ENCODE measurements around the gene SORBS1.

SORBS1 gene

GRCh38 chr10:95279042-95279820, 281.9 kb downstream of the SORBS1 start:
- no peaks in the 10 kb centered on the region for H3K36me3 ChIP-seq
- H3K27ac ChIP-seq = peak overlapping the region; percentile 75 to 81
- peaks cover 0 to 95% (median 64%) of the 10 kb centered on the region in 4 donors for H3K4me1 ChIP-seq
- DNase-seq = no peak
- H3K4me3 ChIP-seq = no peak overlapping the region
- intact Hi-C loops (cut with DNase I; ENCODE audit: low total_unique reads) = no loop called here
- no peaks in the 10 kb centered on the region for H3K27me3 ChIP-seq
- TF ChIP-seq, protein P1, sequence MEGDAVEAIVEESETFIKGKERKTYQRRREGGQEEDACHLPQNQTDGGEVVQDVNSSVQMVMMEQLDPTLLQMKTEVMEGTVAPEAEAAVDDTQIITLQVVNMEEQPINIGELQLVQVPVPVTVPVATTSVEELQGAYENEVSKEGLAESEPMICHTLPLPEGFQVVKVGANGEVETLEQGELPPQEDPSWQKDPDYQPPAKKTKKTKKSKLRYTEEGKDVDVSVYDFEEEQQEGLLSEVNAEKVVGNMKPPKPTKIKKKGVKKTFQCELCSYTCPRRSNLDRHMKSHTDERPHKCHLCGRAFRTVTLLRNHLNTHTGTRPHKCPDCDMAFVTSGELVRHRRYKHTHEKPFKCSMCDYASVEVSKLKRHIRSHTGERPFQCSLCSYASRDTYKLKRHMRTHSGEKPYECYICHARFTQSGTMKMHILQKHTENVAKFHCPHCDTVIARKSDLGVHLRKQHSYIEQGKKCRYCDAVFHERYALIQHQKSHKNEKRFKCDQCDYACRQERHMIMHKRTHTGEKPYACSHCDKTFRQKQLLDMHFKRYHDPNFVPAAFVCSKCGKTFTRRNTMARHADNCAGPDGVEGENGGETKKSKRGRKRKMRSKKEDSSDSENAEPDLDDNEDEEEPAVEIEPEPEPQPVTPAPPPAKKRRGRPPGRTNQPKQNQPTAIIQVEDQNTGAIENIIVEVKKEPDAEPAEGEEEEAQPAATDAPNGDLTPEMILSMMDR (IDR thresholded peaks at IDR 0.05) = no peak
- H3K9me3 ChIP-seq = no peaks in the 10 kb centered on the region

- DNase-seq = peak in 1 of 2 donors; percentile 63
- H3K4me1 ChIP-seq = peaks cover 0 to 95% (median 71%) of the 10 kb centered on the region in 4 donors
- TF ChIP-seq, protein P1 (IDR thresholded peaks at IDR 0.05) = no peak
Observed at GRCh38 chr10:95278061-95278988, 282.8 kb downstream of the SORBS1 start.

GRCh38 chr10:95277614-95278013, 283.6 kb downstream of the SORBS1 start:
- H3K27me3 ChIP-seq = no peaks in the 10 kb centered on the region
- intact Hi-C loops (cut with DNase I; ENCODE audit: low total_unique reads) = no loop called here
- H3K4me1 ChIP-seq = peaks cover 0 to 100% (median 77%) of the 10 kb centered on the region in 4 donors
- H3K4me3 ChIP-seq = no peak overlapping the region
- H3K36me3 ChIP-seq = no peaks in the 10 kb centered on the region
- no peaks in the 10 kb centered on the region for H3K9me3 ChIP-seq
- peak overlapping the region; percentile 75 to 81 for H3K27ac ChIP-seq
- DNase-seq = no peak
- TF ChIP-seq, protein P1 (IDR thresholded peaks at IDR 0.05) = no peak

More at GRCh38 chr10:95278061-95278988, 282.8 kb downstream of the SORBS1 start:
- Histone ChIP-seq H3K27ac (peak overlapping the region; percentile 75 to 81), H3K9me3 (no peaks in the 10 kb centered on the region), H3K36me3 (no peaks in the 10 kb centered on the region), H3K27me3 (no peaks in the 10 kb centered on the region), H3K4me3 (no peak overlapping the region)
- intact Hi-C loops (cut with DNase I; ENCODE audit: low total_unique reads) = no loop called here

- peak overlapping the region; percentile 75 to 81 for H3K27ac ChIP-seq
- DNase-seq = peak in 1 of 2 donors; percentile 64
- H3K4me1 ChIP-seq = peaks cover 0 to 100% (median 76%) of the 10 kb centered on the region in 4 donors
- no peaks in the 10 kb centered on the region for H3K27me3 ChIP-seq
- no peaks in the 10 kb centered on the region for H3K9me3 ChIP-seq
- no peaks in the 10 kb centered on the region for H3K36me3 ChIP-seq
- intact Hi-C loops (cut with DNase I; ENCODE audit: low total_unique reads) = no loop called here
- H3K4me3 ChIP-seq = no peak overlapping the region
- TF ChIP-seq, protein P1 (IDR thresholded peaks at IDR 0.05) = no peak
Observed at GRCh38 chr10:95277201-95277570, 284.0 kb downstream of the SORBS1 start.

GRCh38 chr10:95276367-95277200, 284.6 kb downstream of the SORBS1 start:
- peak overlapping the region; percentile 75 to 81 for H3K27ac ChIP-seq

More at GRCh38 chr10:95276367-95277200, 284.6 kb downstream of the SORBS1 start:
- Histone ChIP-seq H3K36me3 (peaks cover 0 to under 1% (median 0%) of the 10 kb centered on the region in 3 donors), H3K4me3 (no peak overlapping the region), H3K9me3 (no peaks in the 10 kb centered on the region), H3K27me3 (no peaks in the 10 kb centered on the region), H3K4me1 (peaks cover 0 to 95% (median 74%) of the 10 kb centered on the region in 4 donors)
- no peak for DNase-seq
- TF ChIP-seq, protein P1 (IDR thresholded peaks at IDR 0.05) = no peak
- intact Hi-C loops (cut with DNase I; ENCODE audit: low total_unique reads) = no loop called here
